ENCODE measurements around the gene SLC1A5.
"Not testable (repeated sequence)": the region's sequence is repeated elsewhere in the genome, so short reads cannot be mapped to it uniquely, and the experiment has no call there.

SLC1A5 gene
- total RNA-seq, result 44.1 to 83.9 reads per million in 2 donors

DNA sequence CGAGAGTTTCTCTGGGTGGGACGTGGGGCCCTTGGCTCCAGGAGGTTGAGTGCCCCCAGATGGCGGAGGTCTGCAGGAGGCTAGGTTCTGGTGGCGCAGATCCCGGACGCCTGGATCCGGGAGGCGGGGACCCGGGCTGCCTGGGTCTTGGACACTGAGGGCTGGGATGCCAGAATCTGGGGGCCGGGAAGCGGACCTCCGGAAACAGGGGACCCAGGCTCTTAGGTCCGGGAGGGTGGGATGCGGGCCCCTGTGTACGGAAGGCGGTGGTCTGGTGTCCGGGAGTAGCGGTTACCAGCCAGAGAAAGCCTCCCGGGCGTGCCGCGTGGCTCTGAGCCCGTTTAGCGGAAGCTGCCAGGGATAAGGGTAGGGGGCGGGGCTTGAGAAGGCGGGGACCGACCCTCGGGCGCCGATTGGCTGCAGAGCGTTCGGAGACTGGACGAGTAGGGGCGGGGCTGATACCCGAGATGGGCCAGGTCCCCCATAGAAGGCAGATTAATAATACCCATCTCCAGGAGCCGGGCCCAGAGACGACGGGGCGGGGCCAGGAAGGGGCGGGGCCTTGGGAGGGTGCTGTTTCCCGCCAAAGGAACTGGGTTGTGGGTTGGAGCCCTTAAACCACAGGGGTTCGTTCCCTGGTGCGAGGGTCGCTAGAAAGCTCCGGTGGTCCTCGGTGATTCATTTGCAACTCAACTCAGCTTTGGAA lies at the start of gene SLC1A5:
Gene SLC1A5, minus strand, starts transcription at position 333 of the 706 bp plus-strand sequence. CDS start 629 bp downstream, outside the sequence.
- peak; percentile 87 for DNase-seq

DNA sequence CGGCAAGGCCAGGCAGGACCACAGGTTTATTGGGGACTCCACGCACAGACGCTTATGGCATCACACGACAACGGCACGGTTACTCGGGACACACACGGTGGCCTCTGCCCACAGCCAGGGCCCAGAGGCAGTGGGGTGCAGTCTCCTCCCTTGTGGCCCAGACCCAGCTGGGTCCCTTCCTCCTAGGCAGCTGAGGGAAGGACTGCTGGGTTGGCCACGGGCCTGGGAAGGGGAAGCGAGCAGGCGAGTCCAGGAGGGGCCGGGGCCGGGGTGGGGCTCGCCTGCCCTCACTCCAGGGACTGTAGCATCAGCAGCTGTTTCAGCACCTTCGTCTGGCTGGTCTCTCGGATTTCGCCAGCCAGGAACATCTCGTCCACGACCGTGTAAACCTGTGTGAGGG lies 49.8 kb upstream of the SLC1A5 start:
- DNase-seq, result no peak

DNA sequence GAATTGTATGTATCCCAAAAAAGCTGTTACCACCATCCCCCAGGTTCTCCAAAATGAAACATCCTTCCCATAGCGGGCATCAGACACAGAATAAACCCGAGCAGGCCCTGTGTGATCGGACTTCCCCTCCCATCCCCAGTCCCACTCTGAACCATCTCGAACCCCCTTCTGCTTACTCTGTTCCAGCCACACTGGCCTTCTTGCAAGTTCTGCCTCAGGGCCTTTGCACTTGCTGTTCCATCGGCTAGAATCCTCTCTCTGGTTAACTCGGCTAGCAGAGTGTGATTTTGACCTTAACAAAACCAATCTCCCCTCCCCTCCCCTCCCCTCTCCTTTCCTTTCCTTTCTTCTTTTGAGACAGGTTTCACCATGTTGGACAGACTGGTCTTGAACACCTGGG lies 46.6 kb upstream of the SLC1A5 start:
- no peak for DNase-seq

DNA sequence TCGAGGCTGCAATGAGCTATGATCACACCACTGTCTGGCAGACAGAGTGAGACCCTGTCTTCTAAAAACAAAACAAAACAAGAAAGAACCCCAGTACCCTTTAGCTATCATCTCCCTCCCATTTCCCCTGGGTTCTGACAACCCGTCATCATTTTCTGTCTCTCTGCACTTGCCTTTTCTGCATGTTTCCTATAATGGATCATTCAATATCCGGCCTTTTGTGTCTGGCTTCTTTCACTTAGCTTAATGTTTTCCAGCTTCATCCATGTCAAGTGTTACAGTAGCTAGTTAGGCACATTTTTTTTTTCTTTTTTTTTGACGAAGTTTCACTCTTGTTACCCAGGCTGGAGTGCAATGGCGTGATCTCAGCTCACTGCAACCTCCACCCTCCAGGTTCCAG lies 45.7 kb upstream of the SLC1A5 start:
- no peak for DNase-seq

DNA sequence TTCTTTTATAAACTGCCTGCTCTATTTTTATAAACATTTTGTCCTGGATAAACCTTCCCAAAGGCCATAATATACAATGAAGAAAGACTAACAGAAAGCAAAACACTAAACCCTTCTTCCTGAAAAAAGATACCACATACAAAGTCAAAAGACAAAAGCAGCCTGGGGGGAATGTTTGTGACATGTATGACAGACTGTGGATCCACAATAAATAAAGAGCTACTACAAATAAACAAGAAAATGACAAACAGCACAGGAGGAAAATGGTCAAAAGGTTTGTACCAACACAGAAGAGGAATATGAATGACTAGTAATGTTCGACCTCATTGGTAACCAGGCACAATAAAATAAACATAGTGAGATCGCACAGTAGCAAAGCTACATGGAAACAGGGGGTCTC lies 42.5 kb upstream of the SLC1A5 start:
- no peak for DNase-seq

DNA sequence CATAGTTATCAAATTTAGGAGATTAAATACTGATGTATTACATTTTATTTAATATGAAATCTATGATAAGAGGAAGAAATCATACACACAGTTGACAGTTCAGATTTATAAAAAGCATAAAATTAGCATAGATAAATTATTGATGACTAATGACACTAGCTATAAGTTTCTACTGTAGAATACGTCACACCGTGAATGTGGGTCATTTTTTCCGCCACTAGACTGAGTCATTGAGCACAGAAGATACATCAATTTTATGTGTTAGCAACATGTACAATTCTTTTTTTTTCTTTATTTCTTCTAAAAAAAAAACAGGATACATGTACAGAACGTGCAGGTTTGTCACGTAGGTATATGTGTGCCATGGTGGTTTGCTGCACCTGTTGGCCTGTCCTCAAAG lies 40.1 kb upstream of the SLC1A5 start:
- DNase-seq, result no peak

DNA sequence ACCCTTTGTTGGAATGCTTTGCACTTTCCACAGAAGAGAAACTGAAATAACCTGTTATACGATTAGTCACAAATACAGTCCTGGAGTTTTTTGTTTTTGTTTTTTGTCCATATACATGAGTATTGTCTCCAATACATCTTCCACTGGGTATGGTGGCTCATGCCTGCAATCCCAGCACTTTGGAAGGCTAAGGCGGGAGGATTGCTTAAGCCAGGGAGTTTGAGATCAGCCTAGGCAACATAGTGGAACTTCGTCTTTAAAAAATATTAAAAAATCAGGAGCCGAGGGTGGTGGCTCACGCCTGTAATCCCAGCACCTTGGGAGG lies 37.3 kb upstream of the SLC1A5 start:
- no peak for DNase-seq

DNA sequence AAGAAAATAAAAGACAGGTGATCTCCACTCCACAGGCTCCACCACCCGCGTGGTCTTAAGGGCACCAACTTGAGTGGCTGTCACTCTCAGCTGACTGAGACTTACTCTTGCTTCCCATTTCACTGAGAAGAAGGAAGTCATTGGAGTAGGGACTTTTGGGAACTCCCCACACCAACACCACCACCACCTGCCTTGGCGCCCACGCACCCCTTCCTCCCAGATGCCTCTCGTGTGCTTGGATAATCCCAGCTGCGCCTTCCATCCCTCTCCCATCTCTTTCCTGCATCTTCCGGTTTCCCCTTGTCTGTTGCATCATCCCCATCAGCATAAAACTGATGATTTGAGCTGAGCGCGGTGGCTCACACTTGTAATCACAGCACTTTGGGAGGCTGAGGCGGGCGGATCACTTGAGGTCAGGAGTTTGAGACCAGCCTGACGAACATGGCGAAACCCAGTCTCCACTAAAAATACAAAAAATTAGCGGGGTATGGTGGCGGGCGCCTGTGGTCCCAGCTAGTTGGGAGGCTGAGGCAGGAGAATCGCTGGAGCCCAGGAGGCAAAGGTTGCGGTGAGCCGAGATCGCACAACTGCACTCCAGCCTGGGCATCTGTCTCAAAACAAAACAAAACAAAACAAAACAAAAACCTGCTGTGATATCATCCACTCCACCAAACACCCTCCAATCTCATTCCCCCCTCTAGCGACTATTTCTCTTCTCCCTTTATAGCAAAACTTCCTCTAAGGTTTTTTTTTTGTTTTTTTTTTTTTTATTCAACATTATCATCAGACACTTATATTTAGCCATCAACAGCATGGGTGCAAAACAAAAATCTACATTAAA lies 36.7 kb upstream of the SLC1A5 start:
- DNase-seq, result no peak

DNA sequence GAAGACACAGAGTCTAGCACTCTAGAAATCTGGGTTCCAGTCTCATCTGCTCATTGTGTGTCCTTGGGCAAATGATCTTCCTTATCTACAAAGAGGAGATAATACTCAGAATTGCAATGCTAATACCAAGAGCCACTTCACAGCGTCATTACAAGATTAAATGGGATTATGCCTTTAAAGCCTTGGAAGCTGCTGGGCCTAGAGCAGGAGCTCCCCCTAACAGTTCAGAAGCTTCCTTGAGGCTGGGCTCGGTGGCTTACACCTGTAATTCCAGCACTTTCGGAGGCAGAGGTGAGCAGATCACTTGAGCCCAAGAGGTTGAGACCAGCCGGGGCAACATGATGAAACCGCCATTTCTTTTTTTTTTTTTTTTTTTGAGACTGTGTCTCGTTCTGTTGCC lies 34.7 kb upstream of the SLC1A5 start:
- DNase-seq, result no peak

DNA sequence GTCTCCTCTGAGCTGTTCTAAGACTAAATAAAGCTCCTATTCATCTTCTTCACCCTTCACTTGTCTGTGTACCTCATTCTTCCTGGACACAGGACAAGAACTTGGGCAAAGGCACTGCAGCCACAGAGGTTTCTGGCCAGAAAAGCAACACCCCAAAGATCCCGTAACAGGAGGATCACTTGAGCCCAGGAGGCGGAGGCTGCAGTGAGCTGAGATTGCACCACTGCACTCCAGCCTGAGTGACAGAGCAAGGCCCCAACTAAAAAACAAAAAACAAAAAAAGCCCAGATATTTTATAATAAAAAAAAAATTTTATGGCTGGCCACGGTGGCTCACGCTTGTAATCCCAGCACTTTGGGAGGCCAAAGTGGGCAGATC lies 34.0 kb upstream of the SLC1A5 start:
- not testable (repeated sequence) for DNase-seq

DNA sequence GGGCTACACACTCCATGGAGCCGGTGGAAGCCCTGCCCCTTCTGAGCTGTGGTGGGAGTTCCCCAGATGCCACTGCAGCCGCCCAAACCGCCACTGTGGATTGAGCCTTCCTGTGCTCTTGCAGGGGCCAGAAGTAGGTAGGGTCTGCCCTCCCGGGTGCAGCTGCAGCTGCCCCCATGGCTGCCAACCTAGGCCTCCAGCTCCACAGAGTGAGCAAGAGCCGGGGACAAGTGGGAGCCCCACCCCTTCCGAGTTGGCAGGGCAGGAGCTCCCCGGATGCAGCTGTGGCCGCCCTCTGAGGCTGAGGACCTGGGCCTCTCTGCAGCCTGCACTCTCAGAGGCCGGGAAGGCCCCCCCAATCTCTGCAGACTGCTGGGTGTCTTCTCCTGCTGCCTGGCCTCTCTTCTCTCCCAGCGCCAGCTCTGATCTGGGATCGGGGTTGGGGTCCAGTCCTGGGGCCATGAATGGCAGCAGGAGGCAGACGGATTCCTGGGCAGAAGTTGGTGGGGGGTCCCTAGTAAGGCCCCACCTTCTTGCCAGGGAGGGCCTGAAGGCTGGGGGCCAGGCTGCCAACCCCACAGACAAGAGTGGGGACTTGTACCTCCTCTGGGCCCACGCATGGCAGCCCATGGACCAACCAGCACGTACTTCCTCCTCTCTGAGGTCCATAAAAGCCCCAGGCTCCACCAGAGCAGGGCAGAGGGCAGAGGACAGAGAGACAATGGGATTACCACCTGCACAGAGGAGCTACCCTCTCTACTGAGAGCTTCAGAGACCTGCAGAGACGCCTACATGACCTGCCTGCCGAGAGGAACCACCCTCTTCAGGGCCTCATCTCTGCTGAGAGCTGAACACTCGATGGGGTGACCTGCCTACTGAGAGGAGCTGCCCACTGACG lies 33.4 kb upstream of the SLC1A5 start:
- no peak for DNase-seq

DNA sequence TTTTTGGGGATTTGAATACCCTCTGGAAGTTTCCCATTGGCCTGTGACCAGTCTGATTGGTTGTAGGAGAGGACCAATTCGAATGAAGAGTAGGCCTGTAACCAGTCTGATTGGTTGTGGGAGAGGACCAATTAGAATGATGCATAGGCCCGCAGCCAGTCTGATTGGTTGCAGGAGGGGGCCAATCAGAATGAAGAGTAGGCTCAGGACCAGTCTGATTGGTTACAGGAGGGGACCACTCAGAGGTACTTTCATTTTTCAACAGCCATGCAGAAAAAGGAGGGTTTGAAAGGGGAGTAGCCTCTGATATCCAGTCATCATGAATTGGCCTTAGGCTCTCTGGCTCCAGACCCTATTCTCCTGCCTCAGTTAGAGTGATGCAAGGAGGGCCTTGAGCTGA lies 30.4 kb upstream of the SLC1A5 start:
- DNase-seq, result no peak

DNA sequence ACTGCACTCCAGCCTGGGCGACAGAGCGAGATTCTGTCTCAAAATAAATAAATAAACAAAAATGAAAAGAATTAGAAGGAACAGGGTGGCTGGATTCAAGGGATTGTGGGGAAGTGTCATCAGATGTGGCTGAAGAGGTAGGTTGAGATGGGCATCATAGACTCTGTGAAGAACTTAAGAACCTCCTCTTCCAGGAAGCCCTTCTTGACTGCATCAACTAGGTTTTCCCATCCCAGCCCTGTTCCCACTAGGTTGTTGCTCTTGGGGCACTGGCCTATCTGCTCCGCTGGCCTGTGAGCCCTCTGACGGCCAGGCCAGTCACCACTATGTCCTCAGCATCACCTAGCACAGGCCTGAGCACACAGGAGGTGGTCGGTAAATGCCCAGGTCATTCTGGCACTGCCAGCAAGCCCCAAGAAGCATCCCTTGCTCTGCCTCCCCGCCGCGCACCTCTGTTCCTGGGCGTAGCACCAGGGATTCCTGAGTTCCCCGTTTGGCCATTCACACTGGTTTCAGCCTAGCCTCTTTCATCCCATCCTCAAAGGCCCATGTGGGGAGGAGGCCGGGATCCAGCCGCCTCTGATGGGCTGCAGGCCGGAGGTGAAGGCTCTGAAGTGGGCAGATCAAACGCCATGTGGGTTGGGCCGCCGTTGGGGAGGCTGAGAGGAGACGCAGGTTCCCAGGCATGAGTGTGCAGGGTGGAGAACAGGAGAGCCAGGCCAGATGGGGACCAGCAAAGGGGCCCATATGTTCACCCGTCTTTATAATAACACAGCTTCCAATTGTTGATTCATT lies 27.6 kb upstream of the SLC1A5 start:
- DNase-seq, result no peak

DNA sequence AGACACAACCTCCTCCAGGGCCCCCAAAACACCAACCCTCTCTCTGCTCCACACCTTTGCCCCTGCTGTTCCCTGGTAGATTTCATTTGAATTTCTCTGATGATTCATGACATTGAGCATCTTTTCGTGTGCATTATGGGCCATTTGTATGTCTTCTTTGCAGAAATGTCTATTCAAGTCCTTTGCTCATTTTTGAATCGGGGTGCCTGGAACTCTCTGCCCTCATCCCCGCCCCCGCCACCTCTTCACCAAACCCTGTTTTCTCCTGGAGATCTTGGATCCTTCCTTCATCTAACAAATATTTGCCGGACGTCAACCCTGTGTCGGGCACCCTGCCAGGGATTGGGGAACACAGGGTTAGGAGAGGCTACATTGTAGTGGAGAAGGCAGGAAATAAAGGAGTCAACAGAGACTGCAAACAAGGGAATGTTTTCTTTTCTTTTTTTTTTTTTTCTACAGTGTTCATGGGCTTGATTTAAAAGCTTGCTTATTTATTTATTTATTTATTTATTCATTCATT lies 25.5 kb upstream of the SLC1A5 start:
- no peak for DNase-seq

DNA sequence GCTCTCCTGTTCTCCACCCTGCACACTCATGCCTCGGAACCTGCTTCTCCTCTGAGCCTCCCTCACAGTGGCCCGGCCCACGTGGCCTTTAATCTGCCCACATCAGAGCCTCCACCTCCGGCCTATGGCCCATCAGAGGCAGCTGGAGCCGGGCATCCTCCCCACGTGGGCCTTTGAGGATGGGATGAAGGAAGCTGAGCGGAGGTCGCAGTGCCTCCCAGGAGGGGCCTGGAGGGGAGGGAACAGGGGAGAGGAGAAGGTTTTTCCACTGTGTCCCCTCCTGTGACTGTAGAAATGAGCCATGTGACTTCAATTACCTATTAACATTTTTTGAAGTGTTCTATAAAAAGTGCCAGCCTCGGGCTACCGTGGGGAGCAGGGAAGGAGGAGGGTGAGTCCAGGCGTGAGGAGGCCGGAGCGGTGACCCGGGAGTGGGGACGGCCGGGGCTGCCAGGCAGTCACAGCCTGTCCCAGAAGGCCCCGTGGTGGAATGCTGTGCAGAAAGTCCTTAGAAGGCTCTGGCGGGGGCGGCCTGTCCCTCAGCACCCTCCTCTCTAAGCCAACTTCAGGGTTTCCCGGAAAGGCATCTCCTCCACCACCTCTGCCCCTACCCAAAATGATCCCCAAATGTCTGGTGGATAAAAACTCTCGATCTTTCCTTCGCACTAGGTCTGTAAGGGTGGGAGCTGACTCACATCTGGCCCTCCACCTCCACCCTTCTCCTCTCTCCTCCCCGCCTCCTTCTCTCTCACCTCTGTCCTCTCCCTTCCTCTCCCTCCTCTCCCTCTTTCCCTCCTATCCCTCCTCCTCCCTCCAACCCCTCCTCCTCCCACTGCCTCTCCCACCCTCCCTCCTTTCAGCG lies 24.8 kb upstream of the SLC1A5 start:
- no peak for DNase-seq

DNA sequence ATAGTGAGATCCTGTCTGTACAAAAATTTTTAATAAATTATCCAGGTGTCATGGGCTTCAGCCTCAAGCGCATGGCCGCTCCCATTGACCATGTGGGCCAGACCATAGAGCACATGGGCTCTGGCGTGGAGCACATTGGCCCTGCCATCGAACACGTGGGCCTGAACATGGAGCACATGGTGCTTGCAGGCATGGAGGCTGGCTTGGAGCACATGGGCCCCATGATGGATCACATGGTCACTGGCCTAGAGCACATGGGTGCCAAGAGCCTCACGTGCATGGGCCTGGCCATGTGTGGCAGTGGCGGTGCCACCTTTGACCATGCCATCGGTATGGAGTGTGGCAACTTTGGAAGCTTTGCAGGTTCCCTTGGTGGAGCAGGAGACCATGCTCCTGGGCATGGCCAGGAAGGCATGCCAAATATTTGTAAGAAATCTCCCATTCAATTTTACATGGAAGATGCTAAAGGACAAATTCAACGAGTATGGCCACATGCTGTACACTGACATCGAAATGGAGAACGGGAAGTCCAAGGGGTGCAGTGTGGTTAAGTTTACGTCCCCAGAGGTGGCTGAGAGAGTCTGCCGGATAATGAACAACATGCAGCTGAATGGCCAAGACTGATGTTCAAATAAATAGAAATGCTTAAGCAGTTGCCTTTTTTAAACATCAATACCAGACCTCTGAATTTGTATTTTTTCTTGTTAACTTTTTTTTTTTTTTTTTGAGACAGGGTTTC lies 21.3 kb upstream of the SLC1A5 start:
- DNase-seq, result no peak

DNA sequence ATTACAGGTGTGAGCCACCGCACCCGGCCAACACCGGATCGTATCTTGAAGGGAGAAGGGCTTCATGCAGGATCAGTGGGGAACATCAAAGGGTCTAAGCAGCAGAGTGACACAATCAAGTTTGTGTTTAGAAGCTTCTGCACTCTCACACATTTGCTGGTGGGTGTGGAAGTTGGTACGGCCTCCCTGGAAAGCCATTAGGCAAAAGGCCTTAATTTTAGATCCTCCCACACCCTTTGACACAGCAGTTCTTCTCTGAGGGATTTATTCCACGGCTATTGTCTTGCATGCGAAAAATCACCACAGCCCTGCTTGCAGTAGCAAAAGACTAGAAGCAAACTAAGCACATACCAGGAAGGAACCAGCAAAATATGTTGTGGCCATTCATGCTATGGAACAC lies 18.3 kb upstream of the SLC1A5 start:
- no peak for DNase-seq

DNA sequence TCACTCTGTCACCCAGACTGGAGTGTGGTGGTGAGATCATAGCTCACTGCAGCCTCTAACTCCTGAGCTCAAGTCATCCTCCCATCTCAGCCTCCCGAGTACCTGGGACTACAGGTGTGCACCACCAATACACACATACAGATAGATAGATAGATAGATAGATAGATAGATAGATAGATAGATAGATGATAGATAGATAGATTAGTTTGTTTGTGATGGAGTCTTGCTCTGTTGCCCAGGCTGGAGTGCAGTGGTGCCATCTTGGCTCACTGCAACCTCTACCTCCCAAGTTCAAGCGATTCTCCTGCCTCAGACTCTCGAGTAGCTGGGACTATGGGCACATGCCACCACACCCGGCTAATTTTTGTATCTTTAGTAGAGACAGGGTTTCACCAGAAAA lies 16.0 kb upstream of the SLC1A5 start:
- not testable (repeated sequence) for DNase-seq

DNA sequence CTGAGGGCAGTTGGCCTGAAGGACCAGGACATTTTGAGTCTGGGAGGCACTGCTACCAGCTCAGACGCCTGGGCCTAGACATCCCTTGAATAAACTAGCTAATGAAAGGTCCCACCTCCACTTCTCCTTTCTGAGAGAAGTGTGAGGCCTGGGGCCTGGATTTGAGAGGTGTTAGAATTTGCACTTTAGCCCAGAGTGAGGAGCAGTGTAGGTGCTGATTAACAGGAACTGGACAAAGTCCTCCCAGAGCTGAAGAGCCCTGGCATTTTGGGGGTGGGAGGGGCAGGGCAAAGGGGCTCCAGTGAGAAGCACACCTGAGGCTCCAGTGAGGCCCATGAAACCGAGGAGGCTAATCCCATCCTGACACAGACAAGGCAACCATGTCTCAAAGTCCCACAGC lies 15.2 kb upstream of the SLC1A5 start:
- no peak for DNase-seq

DNA sequence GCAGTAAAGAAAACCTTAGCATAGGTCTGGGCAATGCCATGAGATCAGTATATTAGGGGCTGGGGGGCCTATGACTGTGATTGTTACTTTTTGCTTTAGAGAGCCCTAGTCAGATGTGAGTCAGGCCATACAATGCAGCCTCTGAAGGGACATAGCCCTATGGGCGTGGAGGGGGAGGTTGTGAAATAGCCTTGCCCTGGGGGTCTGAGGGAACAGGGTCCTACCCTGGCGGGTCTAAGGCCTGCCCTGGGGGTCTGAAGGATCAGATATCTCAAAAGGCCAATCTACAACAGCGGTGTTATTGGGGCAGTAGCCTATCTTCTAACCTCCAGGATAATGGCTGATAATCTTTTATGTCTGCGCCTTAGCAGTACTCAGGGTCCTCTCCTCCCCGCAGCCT lies 13.8 kb upstream of the SLC1A5 start:
- no peak for DNase-seq

DNA sequence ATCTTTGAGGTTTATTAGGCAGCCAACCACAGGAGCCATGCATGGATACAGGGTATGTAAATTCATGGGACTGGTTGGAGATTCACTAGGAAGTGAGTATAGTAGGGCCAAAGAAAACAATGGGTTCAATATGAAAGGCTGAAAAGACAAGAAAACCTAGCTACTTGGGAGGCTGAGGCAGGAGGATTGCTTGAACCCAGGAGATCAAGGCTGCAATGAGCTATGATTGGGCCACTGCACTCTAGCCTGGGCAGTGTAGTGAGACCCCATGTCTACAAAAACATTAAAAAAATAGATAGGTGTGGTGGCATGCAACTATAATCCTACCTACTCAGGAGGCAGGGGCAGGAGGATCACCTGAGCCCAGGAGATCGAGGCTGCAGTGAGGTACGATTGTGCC lies 10.3 kb upstream of the SLC1A5 start:
- no peak for DNase-seq

All from activated gamma-delta T cell (primary cell).